ENCODE measurements around the gene PALLD. TPM values are rescaled to one million over a fixed set of nuclear protein-coding genes. Genes with fewer than 3 reads are reported as not detected.

PALLD gene
- total RNA-seq, 1 experiment from 2014 or later, result 26.7 TPM

DNA sequence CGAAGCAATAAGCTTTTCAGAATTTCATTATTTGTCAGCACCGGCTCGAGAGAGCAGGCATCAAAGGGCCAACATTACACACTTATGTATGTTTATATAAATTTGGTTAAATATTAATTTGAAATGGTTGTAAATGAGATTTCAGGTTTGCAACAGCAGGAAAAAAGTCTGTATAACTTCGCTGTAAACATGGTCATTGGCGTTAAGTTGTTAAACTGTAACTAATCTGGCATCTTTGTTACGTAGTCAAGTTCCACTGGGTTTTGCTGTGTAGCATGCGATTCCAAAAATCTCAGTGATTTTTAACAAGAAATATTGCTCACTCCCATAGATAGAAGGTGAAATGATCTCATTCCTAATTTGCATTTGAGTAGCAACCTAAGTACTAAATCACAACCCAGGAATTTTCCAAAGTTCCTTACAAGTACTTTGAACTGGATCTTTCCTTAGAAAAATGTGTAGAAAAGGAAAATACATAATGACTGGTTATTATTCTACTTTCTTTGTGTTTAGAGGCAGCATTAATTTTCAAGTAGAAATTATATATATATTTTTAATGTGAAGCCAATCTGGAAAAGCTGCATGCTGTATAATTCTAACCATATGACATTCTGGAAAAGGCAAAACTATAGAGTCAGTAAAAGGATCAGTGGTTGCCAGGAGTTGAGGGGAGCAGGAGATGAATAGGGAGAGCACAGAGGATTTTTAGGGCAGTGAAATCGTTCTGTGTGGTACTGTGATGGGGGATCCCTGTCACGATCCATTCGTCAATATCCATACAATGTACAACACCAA lies 291.1 kb downstream of the PALLD start:
- H3K27ac ChIP-seq (ENCODE audit: low read length), result no peak overlapping the region
- H4K20me1 ChIP-seq (ENCODE audit: low read length), result no peaks in the 10 kb centered on the region
- ChIA-PET CTCF (no interaction called here), POLR2A (ENCODE audit: unreplicated experiment) (no interaction called here)
- DNase-seq (no peak), ATAC-seq (no peak)
- H3K4me2 ChIP-seq (ENCODE audit: low read length), result no peak overlapping the region
- H3K9ac ChIP-seq (ENCODE audit: low read length), result no peak overlapping the region
- H3K79me2 ChIP-seq (ENCODE audit: low read length), result no peaks in the 10 kb centered on the region
- no peaks in the 10 kb centered on the region for H3K9me2 ChIP-seq (replicated peaks; ENCODE audit: low read length)
- no peak for TF ChIP-seq EZH2phosphoT487 (IDR thresholded peaks at IDR 0.05; ENCODE audit: borderline replicate concordance, low read length)
- TF ChIP-seq, protein P1, sequence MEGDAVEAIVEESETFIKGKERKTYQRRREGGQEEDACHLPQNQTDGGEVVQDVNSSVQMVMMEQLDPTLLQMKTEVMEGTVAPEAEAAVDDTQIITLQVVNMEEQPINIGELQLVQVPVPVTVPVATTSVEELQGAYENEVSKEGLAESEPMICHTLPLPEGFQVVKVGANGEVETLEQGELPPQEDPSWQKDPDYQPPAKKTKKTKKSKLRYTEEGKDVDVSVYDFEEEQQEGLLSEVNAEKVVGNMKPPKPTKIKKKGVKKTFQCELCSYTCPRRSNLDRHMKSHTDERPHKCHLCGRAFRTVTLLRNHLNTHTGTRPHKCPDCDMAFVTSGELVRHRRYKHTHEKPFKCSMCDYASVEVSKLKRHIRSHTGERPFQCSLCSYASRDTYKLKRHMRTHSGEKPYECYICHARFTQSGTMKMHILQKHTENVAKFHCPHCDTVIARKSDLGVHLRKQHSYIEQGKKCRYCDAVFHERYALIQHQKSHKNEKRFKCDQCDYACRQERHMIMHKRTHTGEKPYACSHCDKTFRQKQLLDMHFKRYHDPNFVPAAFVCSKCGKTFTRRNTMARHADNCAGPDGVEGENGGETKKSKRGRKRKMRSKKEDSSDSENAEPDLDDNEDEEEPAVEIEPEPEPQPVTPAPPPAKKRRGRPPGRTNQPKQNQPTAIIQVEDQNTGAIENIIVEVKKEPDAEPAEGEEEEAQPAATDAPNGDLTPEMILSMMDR (conservative IDR thresholded peaks at IDR 0.05; ENCODE audit: low read depth, low read length), result no peak
- TF ChIP-seq EZH2 (IDR thresholded peaks at IDR 0.05; ENCODE audit: low read length, unreplicated experiment), result no peak
- H3K4me1 ChIP-seq (ENCODE audit: insufficient read depth, low read length), result no peaks in the 10 kb centered on the region
- H3F3A ChIP-seq (ENCODE audit: low read length, unreplicated experiment), result no peaks in the 10 kb centered on the region
- H3K4me3 ChIP-seq (ENCODE audit: low read length), result no peak overlapping the region
- H3K27me3 ChIP-seq (ENCODE audit: low read length), result no peaks in the 10 kb centered on the region
- intact Hi-C loops (cut with micrococcal nuclease), result no loop called here
- no peaks in the 10 kb centered on the region for H3K9me3 ChIP-seq (ENCODE audit: low read length)
- no TSS peak for BruUV-seq (replicated peaks)
- H3K36me3 ChIP-seq (ENCODE audit: low read depth, low read length), result no peaks in the 10 kb centered on the region
- H2AFZ ChIP-seq (ENCODE audit: low read length), result no peak overlapping the region

DNA sequence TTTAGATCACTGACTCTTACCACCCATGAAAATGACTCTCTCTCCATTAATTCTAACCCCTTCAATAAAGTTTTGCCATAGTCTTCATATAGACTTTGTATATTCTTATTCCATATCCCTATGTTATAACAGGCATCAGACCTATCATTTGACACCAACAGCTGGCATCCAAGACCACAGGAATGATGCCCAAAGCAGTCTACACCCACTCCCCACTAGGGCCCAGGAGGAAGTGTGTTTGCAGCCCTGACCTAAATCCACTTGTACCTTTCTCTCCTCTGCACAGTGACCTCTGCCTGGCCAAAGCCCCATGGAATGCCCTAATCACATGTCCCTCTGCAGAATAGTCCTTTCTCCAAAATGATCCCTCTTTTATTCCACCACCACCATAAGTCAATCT lies 294.0 kb downstream of the PALLD start:
- POLR2A ChIA-PET (ENCODE audit: unreplicated experiment), result no interaction called here

DNA sequence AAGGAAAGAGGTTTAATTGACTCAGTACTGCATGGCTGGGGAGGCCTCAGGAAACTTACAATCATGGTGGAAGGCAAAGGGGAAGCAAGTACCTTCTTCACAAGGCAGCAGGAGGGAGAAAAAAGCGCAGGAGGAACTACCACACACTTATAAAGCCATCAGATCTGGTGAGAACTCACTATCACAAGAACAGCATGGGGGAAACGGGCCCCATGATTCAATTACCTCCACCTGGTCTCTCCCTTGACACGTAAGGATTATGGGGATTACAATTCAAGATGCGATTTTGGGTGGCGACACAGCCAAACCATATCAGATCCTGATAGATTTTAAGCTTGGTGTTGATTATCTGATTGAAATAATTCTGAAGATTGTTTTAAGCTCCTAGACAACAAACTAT lies 294.5 kb downstream of the PALLD start:
- no peak overlapping the region for H3K27ac ChIP-seq (ENCODE audit: low read length)
- no peaks in the 10 kb centered on the region for H3K36me3 ChIP-seq (ENCODE audit: low read depth, low read length)
- ATAC-seq (no peak), DNase-seq (no peak)
- no peak overlapping the region for H3K9ac ChIP-seq (ENCODE audit: low read length)
- no peak overlapping the region for H2AFZ ChIP-seq (ENCODE audit: low read length)
- no TSS peak for BruUV-seq (replicated peaks)
- H3K27me3 ChIP-seq (ENCODE audit: low read length), result no peaks in the 10 kb centered on the region
- peaks cover 11% of the 10 kb centered on the region for H3K4me1 ChIP-seq (ENCODE audit: insufficient read depth, low read length)
- intact Hi-C loops (cut with micrococcal nuclease), result no loop called here
- CTCF ChIA-PET, result no interaction called here
- H3K4me2 ChIP-seq (ENCODE audit: low read length), result no peak overlapping the region
- H3K4me3 ChIP-seq (ENCODE audit: low read length), result no peak overlapping the region
- no peaks in the 10 kb centered on the region for H3F3A ChIP-seq (ENCODE audit: low read length, unreplicated experiment)
- TF ChIP-seq, protein P1 (conservative IDR thresholded peaks at IDR 0.05; ENCODE audit: low read depth, low read length), result no peak
- no peak for TF ChIP-seq EZH2 (IDR thresholded peaks at IDR 0.05; ENCODE audit: low read length, unreplicated experiment)
- no peak for TF ChIP-seq EZH2phosphoT487 (IDR thresholded peaks at IDR 0.05; ENCODE audit: borderline replicate concordance, low read length)
- POLR2A ChIA-PET (ENCODE audit: unreplicated experiment), result no interaction called here
- no peaks in the 10 kb centered on the region for H3K79me2 ChIP-seq (ENCODE audit: low read length)
- no peaks in the 10 kb centered on the region for H3K9me2 ChIP-seq (replicated peaks; ENCODE audit: low read length)
- no peaks in the 10 kb centered on the region for H3K9me3 ChIP-seq (ENCODE audit: low read length)
- H4K20me1 ChIP-seq (ENCODE audit: low read length), result no peaks in the 10 kb centered on the region

More for the DNA sequence above, 294.0 kb downstream of the PALLD start:
- DNase-seq (no peak), ATAC-seq (no peak)
- CTCF ChIA-PET, result no interaction called here
- H2AFZ ChIP-seq (ENCODE audit: low read length), result no peak overlapping the region
- no TSS peak for BruUV-seq (replicated peaks)
- no peak overlapping the region for H3K9ac ChIP-seq (ENCODE audit: low read length)
- H3F3A ChIP-seq (ENCODE audit: low read length, unreplicated experiment), result no peaks in the 10 kb centered on the region
- H3K4me3 ChIP-seq (ENCODE audit: low read length), result no peak overlapping the region
- H3K27ac ChIP-seq (ENCODE audit: low read length), result no peak overlapping the region
- TF ChIP-seq EZH2 (IDR thresholded peaks at IDR 0.05; ENCODE audit: low read length, unreplicated experiment) (no peak), EZH2phosphoT487 (IDR thresholded peaks at IDR 0.05; ENCODE audit: borderline replicate concordance, low read length) (no peak)
- TF ChIP-seq, protein P1 (conservative IDR thresholded peaks at IDR 0.05; ENCODE audit: low read depth, low read length), result no peak
- H4K20me1 ChIP-seq (ENCODE audit: low read length), result no peaks in the 10 kb centered on the region
- H3K27me3 ChIP-seq (ENCODE audit: low read length), result no peaks in the 10 kb centered on the region
- intact Hi-C loops (cut with micrococcal nuclease), result no loop called here
- H3K4me2 ChIP-seq (ENCODE audit: low read length), result no peak overlapping the region
- no peaks in the 10 kb centered on the region for H3K79me2 ChIP-seq (ENCODE audit: low read length)
- no peaks in the 10 kb centered on the region for H3K36me3 ChIP-seq (ENCODE audit: low read depth, low read length)
- H3K9me3 ChIP-seq (ENCODE audit: low read length), result no peaks in the 10 kb centered on the region
- H3K4me1 ChIP-seq (ENCODE audit: insufficient read depth, low read length), result peaks cover 6% of the 10 kb centered on the region
- H3K9me2 ChIP-seq (replicated peaks; ENCODE audit: low read length), result no peaks in the 10 kb centered on the region
